ENCODE measurements around the gene GEMIN7.

GEMIN7 gene

GRCh38 chr19:45125975-45126493 is 47.0 kb downstream of the GEMIN7 start:
- peak; percentile 85 for TF ChIP-seq CTCF (IDR thresholded peaks at IDR 0.05; ENCODE audit: borderline replicate concordance, control extremely low read depth, extremely low read depth, insufficient read depth, missing control alignments)
- in situ Hi-C loops (cut with MboI; ENCODE audit: low sequenced_read_pairs, unreplicated experiment): no loop called here
- DNase-seq (ENCODE audit: low spot score): peak; percentile 78

GRCh38 chr19:45126654-45127053 is 47.6 kb downstream of the GEMIN7 start:
- TF ChIP-seq CTCF (IDR thresholded peaks at IDR 0.05; ENCODE audit: borderline replicate concordance, control extremely low read depth, extremely low read depth, insufficient read depth, missing control alignments): no peak
- DNase-seq (ENCODE audit: low spot score): no peak
- in situ Hi-C loops (cut with MboI; ENCODE audit: low sequenced_read_pairs, unreplicated experiment): no loop called here

- DNase-seq (ENCODE audit: low spot score): no peak
- TF ChIP-seq CTCF (IDR thresholded peaks at IDR 0.05; ENCODE audit: borderline replicate concordance, control extremely low read depth, extremely low read depth, insufficient read depth, missing control alignments): no peak
- in situ Hi-C loops (cut with MboI; ENCODE audit: low sequenced_read_pairs, unreplicated experiment): no loop called here
Measured at GRCh38 chr19:45128146-45128545, 49.1 kb downstream of the GEMIN7 start.

GRCh38 chr19:45128806-45129205 is 49.7 kb downstream of the GEMIN7 start:
- no peak for TF ChIP-seq CTCF (IDR thresholded peaks at IDR 0.05; ENCODE audit: borderline replicate concordance, control extremely low read depth, extremely low read depth, insufficient read depth, missing control alignments)
- DNase-seq (ENCODE audit: low spot score): no peak
- in situ Hi-C loops (cut with MboI; ENCODE audit: low sequenced_read_pairs, unreplicated experiment): no loop called here

- DNase-seq (ENCODE audit: low spot score): no peak
- no peak for TF ChIP-seq CTCF (IDR thresholded peaks at IDR 0.05; ENCODE audit: borderline replicate concordance, control extremely low read depth, extremely low read depth, insufficient read depth, missing control alignments)
- in situ Hi-C loops (cut with MboI; ENCODE audit: low sequenced_read_pairs, unreplicated experiment): no loop called here
Measured at GRCh38 chr19:45130236-45130635, 51.2 kb downstream of the GEMIN7 start.

- in situ Hi-C loops (cut with MboI; ENCODE audit: low sequenced_read_pairs, unreplicated experiment): no loop called here
- no peak for DNase-seq (ENCODE audit: low spot score)
- TF ChIP-seq CTCF (IDR thresholded peaks at IDR 0.05; ENCODE audit: borderline replicate concordance, control extremely low read depth, extremely low read depth, insufficient read depth, missing control alignments): peak; percentile 43
Measured at GRCh38 chr19:45130888-45131615, 52.0 kb downstream of the GEMIN7 start.

All from GM13976 (cell line).